Neuronal stem cell (in vitro differentiated cells): ENCODE results near the gene KCP.

ENCODE experiments used
- DNase-seq: peaks from one replicate; pipeline ENCODE4 v3.0.0-alpha.2; 2013; ENCODE audit warnings: low spot score
- H2AFZ ChIP-seq: one replicate; pipeline ENCODE4 v1.6.1; 2013; ENCODE audit warnings: mild to moderate bottlenecking, low read length, inconsistent platforms
- H2AK5ac ChIP-seq: 2 replicates; pipeline ENCODE4 v1.6.1; 2013; ENCODE audit warnings: low read depth, mild to moderate bottlenecking, inconsistent platforms, low read length, moderate library complexity, mixed read lengths
- H2BK120ac ChIP-seq: 2 replicates; pipeline ENCODE4 v1.6.1; 2013; ENCODE audit warnings: low read depth, mild to moderate bottlenecking, inconsistent platforms, low read length, moderate library complexity, mixed read lengths
- H2BK12ac ChIP-seq: one replicate; pipeline ENCODE4 v1.6.1; 2013; ENCODE audit warnings: low read length, inconsistent platforms
- H2BK15ac ChIP-seq: 2 replicates; pipeline ENCODE4 v1.6.1; 2013; ENCODE audit warnings: mild to moderate bottlenecking, low read length, inconsistent platforms, mixed read lengths
- H2BK5ac ChIP-seq: one replicate; pipeline ENCODE4 v1.6.1; 2013; ENCODE audit warnings: inconsistent platforms, mild to moderate bottlenecking, low read length, moderate library complexity
- H3K14ac ChIP-seq: one replicate; pipeline ENCODE4 v1.6.1; 2013; ENCODE audit warnings: low read length, inconsistent platforms
- H3K18ac ChIP-seq: 2 replicates; pipeline ENCODE4 v1.6.1; 2013; ENCODE audit warnings: low read length, inconsistent platforms
- H3K23ac ChIP-seq: 2 replicates; pipeline ENCODE4 v1.6.1; 2013; ENCODE audit warnings: low read depth, mild to moderate bottlenecking, mixed read lengths, low read length, inconsistent platforms; ENCODE audit not compliant: poor library complexity
- H3K27ac ChIP-seq: replicated peaks from 3 replicates; pipeline ENCODE4 v1.5.1; 2013; ENCODE audit warnings: low read length, inconsistent platforms
- H3K27me3 ChIP-seq, 3 experiments: 2 replicates each; pipeline ENCODE4 v1.6.1; 2013; ENCODE audit warnings: low read length in 3 of 3, mild to moderate bottlenecking in 2 of 3, inconsistent platforms in 1 of 3, low read depth in 1 of 3, mixed read lengths in 1 of 3, moderate library complexity in 1 of 3; ENCODE audit not compliant: control insufficient read depth in 3 of 3, insufficient read depth in 3 of 3
- H3K36me3 ChIP-seq, 2 donors: replicated peaks in 1 of 2; 2 replicates each; pipeline ENCODE4 v1.6.1; 2013; ENCODE audit warnings: low read length in 2 of 2; ENCODE audit not compliant: control insufficient read depth in 2 of 2, insufficient read depth in 2 of 2
- H3K4ac ChIP-seq: 2 replicates; pipeline ENCODE4 v1.6.1; 2013; ENCODE audit warnings: inconsistent platforms, mild to moderate bottlenecking, low read length, moderate library complexity
- H3K4me1 ChIP-seq, 2 donors: 1 replicate in 1 of 2; 2 replicates in 1 of 2; pipeline ENCODE4 v1.6.1; 2013; ENCODE audit warnings: low read length in 2 of 2, low read depth in 1 of 2; ENCODE audit not compliant: control insufficient read depth in 2 of 2, insufficient read depth in 1 of 2
- H3K4me2 ChIP-seq: one replicate; pipeline ENCODE4 v1.6.1; 2013; ENCODE audit warnings: mild to moderate bottlenecking, low read length, inconsistent platforms; ENCODE audit not compliant: insufficient read depth, poor library complexity, severe bottlenecking
- H3K4me3 ChIP-seq, 2 donors: 2 replicates each; pipeline ENCODE4 v1.5.1; 2013; ENCODE audit warnings: low read length in 2 of 2, mild to moderate bottlenecking in 2 of 2, inconsistent platforms in 1 of 2, moderate library complexity in 1 of 2
- H3K79me1 ChIP-seq: one replicate; pipeline ENCODE4 v1.6.1; 2013; ENCODE audit warnings: low read depth, mild to moderate bottlenecking, inconsistent platforms, low read length, moderate library complexity
- H3K9ac ChIP-seq: one replicate; pipeline ENCODE4 v1.6.1; 2013; ENCODE audit warnings: mild to moderate bottlenecking, low read depth, low read length, inconsistent platforms; ENCODE audit not compliant: poor library complexity
- H3K9me3 ChIP-seq, 2 donors: replicated peaks in 1 of 2; 2 replicates each; pipeline versions ENCODE3 to v1.6.1; 2013; ENCODE audit warnings: low read length in 2 of 2, mild to moderate bottlenecking in 2 of 2, inconsistent platforms in 1 of 2, low read depth in 1 of 2, mixed read lengths in 1 of 2, moderate library complexity in 1 of 2; ENCODE audit not compliant: control insufficient read depth in 2 of 2, insufficient read depth in 1 of 2
- H4K8ac ChIP-seq: one replicate; pipeline ENCODE4 v1.6.1; 2013; ENCODE audit warnings: low read depth, mild to moderate bottlenecking, inconsistent platforms, low read length, moderate library complexity
- H4K91ac ChIP-seq: one replicate; pipeline ENCODE4 v1.6.1; 2013; ENCODE audit warnings: low read length, low read depth, mild to moderate bottlenecking, inconsistent platforms; ENCODE audit not compliant: poor library complexity
- WGBS, 2 donors: extraction: QIAGEN DNeasy Blood & Tissue Kit; methylation state at CpG; one replicate each; pipeline ENCODE4 v1.1.7; 2013; ENCODE audit warnings: missing lambda C conversion rate in 2 of 2, mixed read lengths in 1 of 2; ENCODE audit not compliant: insufficient read length in 2 of 2, insufficient replicate concordance in 1 of 2; ENCODE audit errors: extremely low coverage in 2 of 2; 5-methylcytosine and 5-hydroxymethylcytosine counted together

KCP gene

DNA sequence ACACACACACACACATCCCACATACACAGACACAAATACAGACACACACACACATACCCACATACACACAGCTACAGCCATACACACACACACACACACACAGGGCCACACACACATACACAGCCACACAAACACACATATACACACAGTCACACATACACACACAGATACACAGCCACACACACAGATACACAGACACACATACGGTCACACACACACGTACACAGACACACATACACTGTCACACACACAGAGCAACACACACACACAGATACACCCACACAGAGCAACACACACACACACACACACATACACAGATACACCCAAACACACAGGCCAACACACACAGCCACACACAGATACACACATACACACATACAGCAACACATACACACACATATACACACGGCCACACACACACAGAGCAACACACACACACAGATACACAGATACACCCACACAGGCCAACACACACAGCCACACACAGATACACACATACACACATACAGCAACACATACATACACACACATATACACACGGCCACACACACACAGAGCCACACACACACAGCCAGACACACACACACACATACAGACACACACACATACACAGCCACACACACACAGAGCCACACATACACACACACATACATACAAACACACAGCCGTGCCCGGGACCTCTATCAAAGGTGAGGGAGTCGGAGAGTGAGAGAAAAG lies 22.3 kb downstream of the KCP start:
- Histone ChIP-seq H3K36me3 (peaks cover 0 to 5% of the 10 kb centered on the region in 2 donors), H2AK5ac (no peak overlapping the region), H2BK5ac (no peak overlapping the region), H3K79me1 (peaks cover 10% of the 10 kb centered on the region), H2BK12ac (no peak overlapping the region), H3K27me3 (peaks cover 7 to 47% (median 27%) of the 10 kb centered on the region in 3 experiments), H3K4me2 (no peak overlapping the region), H3K27ac (no peak overlapping the region), H3K4me3 (peak overlapping the region in 1 of 2 donors; percentile 64), H3K23ac (peak overlapping the region; percentile 45), H4K8ac (no peak overlapping the region), H4K91ac (peak overlapping the region; percentile 87), H3K9me3 (peaks cover 0 to 7% of the 10 kb centered on the region in 2 donors), H2BK120ac (no peak overlapping the region), H2AFZ (no peak overlapping the region), H3K18ac (peak overlapping the region; percentile 59), H3K4ac (peak overlapping the region; percentile 6), H2BK15ac (no peak overlapping the region), H3K9ac (peak overlapping the region; percentile 78), H3K14ac (peak overlapping the region; percentile 3), H3K4me1 (peaks cover 0 to 1% of the 10 kb centered on the region in 2 donors)
- no CpG with 5 or more reads among the region's 7 CpGs for WGBS, 2 donors
- DNase-seq = no peak

DNA sequence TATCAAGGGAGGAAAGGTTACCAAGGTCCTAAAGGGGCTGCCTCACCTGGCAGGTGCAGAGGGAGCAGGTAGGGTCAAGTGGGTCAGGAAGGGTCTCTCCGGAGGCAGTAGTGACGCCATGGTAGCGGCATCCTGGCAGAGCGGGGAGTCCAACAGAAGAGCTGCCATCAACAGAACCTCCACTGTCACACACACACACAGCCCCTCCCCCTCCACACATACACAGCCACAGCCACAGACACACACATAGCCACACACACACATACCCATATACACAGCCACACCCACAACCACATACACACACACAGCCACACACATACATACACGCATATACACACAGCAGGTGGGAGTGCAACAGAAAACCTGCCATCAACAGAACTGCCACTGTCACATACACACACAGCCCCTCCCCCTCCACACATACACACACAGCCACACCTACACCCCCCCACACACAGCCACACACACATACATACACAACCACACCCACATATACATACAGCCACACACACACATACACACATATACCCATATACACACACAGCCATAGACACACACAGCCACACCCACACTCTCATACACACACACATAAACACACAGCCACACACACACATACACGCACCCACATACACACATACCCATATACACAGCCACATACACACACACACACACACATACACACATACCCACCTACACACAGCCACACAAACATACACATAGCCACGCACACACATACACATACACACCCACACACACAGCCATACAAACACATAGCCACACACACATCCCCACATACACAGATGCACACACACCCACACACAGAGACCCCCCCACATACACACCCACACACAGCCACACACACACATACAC lies 23.1 kb downstream of the KCP start:
- 100% methylated on average over 1 of the region's 7 CpGs; no CpG with 5 or more reads in 1 of the 2 donors for WGBS, 2 donors
- peak overlapping the region; percentile 71 for H3K18ac ChIP-seq
- H3K27ac ChIP-seq = no peak overlapping the region
- peaks cover 0 to 5% of the 10 kb centered on the region in 2 donors for H3K36me3 ChIP-seq
- H2BK120ac ChIP-seq = no peak overlapping the region
- H2AFZ ChIP-seq = no peak overlapping the region
- no peak for DNase-seq
- peak overlapping the region; percentile 45 for H3K23ac ChIP-seq
- peak overlapping the region in 1 of 2 donors; percentile 64 for H3K4me3 ChIP-seq
- peak overlapping the region; percentile 8 for H3K14ac ChIP-seq
- peak overlapping the region; percentile 58 for H2BK12ac ChIP-seq
- H3K9me3 ChIP-seq = peaks cover 0 to 7% of the 10 kb centered on the region in 2 donors
- peak overlapping the region; percentile 37 for H2BK15ac ChIP-seq
- H3K4me1 ChIP-seq = peaks cover 0 to 1% of the 10 kb centered on the region in 2 donors
- peak overlapping the region; percentile 65 for H4K8ac ChIP-seq
- H3K9ac ChIP-seq = peak overlapping the region; percentile 78
- peak overlapping the region; percentile 32 for H2AK5ac ChIP-seq
- H4K91ac ChIP-seq = peak overlapping the region; percentile 79
- H3K79me1 ChIP-seq = peaks cover 10% of the 10 kb centered on the region
- peak overlapping the region; percentile 53 for H3K4ac ChIP-seq
- H3K4me2 ChIP-seq = no peak overlapping the region
- peaks cover 7 to 41% (median 25%) of the 10 kb centered on the region in 3 experiments for H3K27me3 ChIP-seq
- no peak overlapping the region for H2BK5ac ChIP-seq

DNA sequence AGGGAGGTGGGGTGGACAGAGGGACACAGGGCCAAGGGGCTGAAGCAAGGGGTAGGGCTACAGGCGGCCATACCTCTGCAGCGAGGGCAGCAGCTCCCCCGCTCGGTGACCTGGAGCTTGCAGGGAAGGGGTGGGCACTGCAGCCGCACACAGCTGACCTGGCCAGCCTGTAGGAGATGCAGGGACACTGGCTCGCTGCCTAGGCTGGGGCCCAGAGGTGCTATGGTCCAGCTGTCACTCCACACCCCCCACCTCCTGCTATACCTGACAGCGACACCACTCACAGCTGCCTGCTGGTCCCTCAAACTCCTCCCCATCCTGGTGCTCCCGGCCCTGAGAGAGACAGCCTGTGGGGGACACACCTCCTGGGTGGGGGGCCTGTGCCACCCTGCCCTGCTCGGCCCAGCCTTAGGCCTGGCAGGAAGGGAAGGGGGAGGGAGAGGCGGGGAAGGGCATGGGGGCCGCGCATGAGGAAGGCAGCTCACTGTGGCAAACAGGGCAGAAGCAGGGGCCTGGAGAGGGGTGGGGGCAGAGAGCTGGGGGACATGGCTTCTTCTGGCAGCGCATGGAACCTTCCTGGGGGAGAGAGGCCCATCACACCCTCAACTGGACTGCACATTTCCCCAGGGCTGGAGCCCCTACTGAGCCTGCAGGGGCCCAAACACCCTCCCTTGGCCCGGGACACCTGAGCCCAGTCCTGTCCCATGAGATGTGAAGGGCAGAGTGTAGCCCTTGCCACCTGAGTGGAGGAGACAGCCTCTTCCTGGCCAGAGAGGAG lies 23.9 kb downstream of the KCP start:
- H4K8ac ChIP-seq = no peak overlapping the region
- H3K4me2 ChIP-seq = no peak overlapping the region
- H3K27me3 ChIP-seq = peaks cover 7 to 39% (median 21%) of the 10 kb centered on the region in 3 experiments
- WGBS, 2 donors = no CpG with 5 or more reads among the region's 14 CpGs
- H3K4ac ChIP-seq = peak overlapping the region; percentile 76
- no peak overlapping the region for H2BK120ac ChIP-seq
- H2AFZ ChIP-seq = no peak overlapping the region
- H3K14ac ChIP-seq = no peak overlapping the region
- peak overlapping the region; percentile 70 for H3K9ac ChIP-seq
- peak overlapping the region; percentile 71 for H3K18ac ChIP-seq
- peak overlapping the region; percentile 32 for H2AK5ac ChIP-seq
- H3K4me3 ChIP-seq = no peak overlapping the region
- no peak overlapping the region for H3K27ac ChIP-seq
- peak overlapping the region; percentile 22 for H2BK5ac ChIP-seq
- peak overlapping the region; percentile 37 for H2BK15ac ChIP-seq
- H4K91ac ChIP-seq = no peak overlapping the region
- peaks cover 0 to 5% of the 10 kb centered on the region in 2 donors for H3K36me3 ChIP-seq
- H3K79me1 ChIP-seq = peaks cover 10% of the 10 kb centered on the region
- H3K4me1 ChIP-seq = peaks cover 0 to 1% of the 10 kb centered on the region in 2 donors
- H3K23ac ChIP-seq = peak overlapping the region; percentile 45
- peaks cover 0 to 7% of the 10 kb centered on the region in 2 donors for H3K9me3 ChIP-seq
- DNase-seq = no peak
- H2BK12ac ChIP-seq = peak overlapping the region; percentile 58
